DLD1 (cell line): Measurements from ENCODE around the gene MEGF8.

Experiments
- in situ Hi-C: cut with HindIII; loops from 2 replicates; pipeline ENCODE4 v1.10.0; 2017; ENCODE audit warnings: low sequenced_read_pairs

Gene MEGF8

GRCh38 chr19:42303101-42303464, 22.4 kb upstream of the MEGF8 start:
- in situ Hi-C loops: no loop called here

- in situ Hi-C loops: no loop called here
Observed at GRCh38 chr19:42303876-42304275, 21.6 kb upstream of the MEGF8 start.

- in situ Hi-C loops: no loop called here
Observed at GRCh38 chr19:42306646-42307045, 18.8 kb upstream of the MEGF8 start.

- in situ Hi-C loops: no loop called here
Observed at GRCh38 chr19:42309686-42310085, 15.7 kb upstream of the MEGF8 start.

GRCh38 chr19:42311657-42312056, 13.8 kb upstream of the MEGF8 start:
- in situ Hi-C loops: no loop called here

GRCh38 chr19:42312370-42312769, 13.1 kb upstream of the MEGF8 start:
- in situ Hi-C loops: no loop called here

GRCh38 chr19:42313096-42313839, 12.2 kb upstream of the MEGF8 start, which contains the start of gene TMEM145:
TMEM145 (plus strand) TSS chr19:42313309; CDS start chr19:42313377, 68 bp downstream.
- in situ Hi-C loops: no loop called here

- in situ Hi-C loops: no loop called here
Observed at GRCh38 chr19:42313840-42314755, 11.3 kb upstream of the MEGF8 start.

- in situ Hi-C loops: no loop called here
Observed at GRCh38 chr19:42315024-42315423, 10.4 kb upstream of the MEGF8 start.

GRCh38 chr19:42316223-42317211, 8.9 kb upstream of the MEGF8 start:
- in situ Hi-C loops: no loop called here

- in situ Hi-C loops: no loop called here
Observed at GRCh38 chr19:42317535-42317934, 7.9 kb upstream of the MEGF8 start.

GRCh38 chr19:42322305-42322704, 3.1 kb upstream of the MEGF8 start:
- in situ Hi-C loops: no loop called here

- in situ Hi-C loops: no loop called here
Observed at GRCh38 chr19:42323473-42323851, 2.0 kb upstream of the MEGF8 start.

- in situ Hi-C loops: no loop called here
Observed at GRCh38 chr19:42323852-42324654, 1.4 kb upstream of the MEGF8 start.

GRCh38 chr19:42324655-42325307, 654 bp upstream of the MEGF8 start:
- in situ Hi-C loops: no loop called here

- in situ Hi-C loops: no loop called here
Observed at GRCh38 chr19:42325896-42326771, 699 bp downstream of the MEGF8 start.

GRCh38 chr19:42326969-42327368, 1.5 kb downstream of the MEGF8 start:
- in situ Hi-C loops: no loop called here

- in situ Hi-C loops: no loop called here
Observed at GRCh38 chr19:42327381-42327780, 1.9 kb downstream of the MEGF8 start.

- in situ Hi-C loops: no loop called here
Observed at GRCh38 chr19:42328106-42328505, 2.7 kb downstream of the MEGF8 start.
